Fibroblast of mammary gland (primary cell): Measurements from ENCODE around the gene OR11A1.
"Not testable (repeated sequence)": the region's sequence is repeated elsewhere in the genome, so short reads cannot be mapped to it uniquely, and the experiment has no call there.

ENCODE experiments used
- DNase-seq: peaks from one replicate; pipeline ENCODE4 v3.0.0-alpha.2; 2010; ENCODE audit warnings: low read depth
- H3K4me3 ChIP-seq: 2 replicates; pipeline ENCODE4 v1.5.1; 2011; ENCODE audit warnings: low read depth, mild to moderate bottlenecking, low read length, moderate library complexity; ENCODE audit not compliant: control insufficient read depth
- TF ChIP-seq, protein P1 (sequence below): conservative IDR thresholded peaks from 2 replicates; pipeline ENCODE4 v1.5.1; 2011; ENCODE audit warnings: low read depth, low read length, inconsistent platforms; ENCODE audit not compliant: control insufficient read depth, insufficient read depth

Gene OR11A1

DNA sequence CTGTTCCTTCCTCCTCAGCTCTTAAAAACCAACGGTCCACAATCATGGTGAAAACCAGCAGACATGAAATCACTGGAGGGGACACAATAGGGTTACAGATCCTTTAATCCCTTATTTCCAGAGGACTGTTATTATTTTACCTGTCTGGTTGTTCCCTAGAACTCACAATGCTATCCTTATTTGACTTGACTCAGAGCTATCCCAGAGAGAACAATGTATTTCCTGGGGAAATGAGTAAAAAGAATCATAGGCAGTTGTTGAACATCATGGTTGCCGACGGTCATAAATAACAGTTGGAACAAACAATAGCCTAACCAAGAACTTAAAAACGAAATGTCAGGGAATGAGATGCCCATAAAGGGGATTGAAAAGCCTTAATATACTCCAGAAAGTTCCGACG, 9.4 kb upstream of the OR11A1 start:
- H3K4me3 ChIP-seq, result no peak overlapping the region
- no peak for DNase-seq
- TF ChIP-seq, protein P1, sequence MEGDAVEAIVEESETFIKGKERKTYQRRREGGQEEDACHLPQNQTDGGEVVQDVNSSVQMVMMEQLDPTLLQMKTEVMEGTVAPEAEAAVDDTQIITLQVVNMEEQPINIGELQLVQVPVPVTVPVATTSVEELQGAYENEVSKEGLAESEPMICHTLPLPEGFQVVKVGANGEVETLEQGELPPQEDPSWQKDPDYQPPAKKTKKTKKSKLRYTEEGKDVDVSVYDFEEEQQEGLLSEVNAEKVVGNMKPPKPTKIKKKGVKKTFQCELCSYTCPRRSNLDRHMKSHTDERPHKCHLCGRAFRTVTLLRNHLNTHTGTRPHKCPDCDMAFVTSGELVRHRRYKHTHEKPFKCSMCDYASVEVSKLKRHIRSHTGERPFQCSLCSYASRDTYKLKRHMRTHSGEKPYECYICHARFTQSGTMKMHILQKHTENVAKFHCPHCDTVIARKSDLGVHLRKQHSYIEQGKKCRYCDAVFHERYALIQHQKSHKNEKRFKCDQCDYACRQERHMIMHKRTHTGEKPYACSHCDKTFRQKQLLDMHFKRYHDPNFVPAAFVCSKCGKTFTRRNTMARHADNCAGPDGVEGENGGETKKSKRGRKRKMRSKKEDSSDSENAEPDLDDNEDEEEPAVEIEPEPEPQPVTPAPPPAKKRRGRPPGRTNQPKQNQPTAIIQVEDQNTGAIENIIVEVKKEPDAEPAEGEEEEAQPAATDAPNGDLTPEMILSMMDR, result no peak

DNA sequence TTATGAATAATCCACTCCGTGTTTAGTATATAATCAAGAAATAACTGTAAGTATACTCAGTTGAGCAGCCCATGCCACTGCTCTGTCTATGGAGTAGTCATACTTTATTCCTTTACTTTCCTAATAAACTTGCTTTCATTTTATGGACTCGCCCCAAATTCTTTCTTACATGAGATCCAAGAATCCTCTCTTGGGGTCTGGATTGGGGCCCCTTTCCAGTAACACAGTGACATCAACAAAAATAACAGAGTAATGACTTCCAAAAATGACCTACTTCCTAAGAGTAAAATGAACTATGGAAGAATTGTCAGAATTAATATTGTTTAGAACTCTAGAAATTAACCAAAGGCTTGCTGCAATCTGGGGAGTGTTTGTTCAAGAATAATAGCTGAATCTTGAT, 8.9 kb upstream of the OR11A1 start:
- no peak overlapping the region for H3K4me3 ChIP-seq
- TF ChIP-seq, protein P1, result no peak
- DNase-seq, result no peak

DNA sequence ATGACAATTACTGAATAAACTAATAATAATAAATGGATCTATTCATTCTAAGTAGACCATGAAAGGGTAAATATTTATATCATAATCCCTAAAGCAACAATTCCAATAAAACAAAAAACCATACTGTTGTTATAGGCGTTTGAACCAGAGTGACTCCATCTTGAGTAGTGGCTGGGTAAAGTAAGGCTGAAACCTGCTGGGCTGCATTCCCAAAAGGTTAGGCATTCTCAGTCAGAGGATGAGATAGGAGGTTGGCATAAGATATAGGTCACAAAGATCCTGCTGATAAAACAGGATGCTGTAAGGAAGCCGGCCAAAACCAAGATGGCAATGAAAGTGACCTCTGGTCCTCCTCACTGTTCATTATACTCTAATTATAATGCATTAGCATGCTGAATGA, 8.4 kb upstream of the OR11A1 start:
- DNase-seq, result no peak
- TF ChIP-seq, protein P1, result no peak
- H3K4me3 ChIP-seq, result no peak overlapping the region

DNA sequence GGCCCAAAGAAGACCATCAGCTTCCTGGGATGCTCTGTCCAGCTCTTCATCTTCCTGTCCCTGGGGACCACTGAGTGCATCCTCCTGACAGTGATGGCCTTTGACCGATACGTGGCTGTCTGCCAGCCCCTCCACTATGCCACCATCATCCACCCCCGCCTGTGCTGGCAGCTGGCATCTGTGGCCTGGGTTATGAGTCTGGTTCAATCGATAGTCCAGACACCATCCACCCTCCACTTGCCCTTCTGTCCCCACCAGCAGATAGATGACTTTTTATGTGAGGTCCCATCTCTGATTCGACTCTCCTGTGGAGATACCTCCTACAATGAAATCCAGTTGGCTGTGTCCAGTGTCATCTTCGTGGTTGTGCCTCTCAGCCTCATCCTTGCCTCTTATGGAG, 5.2 kb upstream of the OR11A1 start:
- TF ChIP-seq, protein P1, result no peak
- H3K4me3 ChIP-seq, result no peak overlapping the region
- DNase-seq, result no peak

DNA sequence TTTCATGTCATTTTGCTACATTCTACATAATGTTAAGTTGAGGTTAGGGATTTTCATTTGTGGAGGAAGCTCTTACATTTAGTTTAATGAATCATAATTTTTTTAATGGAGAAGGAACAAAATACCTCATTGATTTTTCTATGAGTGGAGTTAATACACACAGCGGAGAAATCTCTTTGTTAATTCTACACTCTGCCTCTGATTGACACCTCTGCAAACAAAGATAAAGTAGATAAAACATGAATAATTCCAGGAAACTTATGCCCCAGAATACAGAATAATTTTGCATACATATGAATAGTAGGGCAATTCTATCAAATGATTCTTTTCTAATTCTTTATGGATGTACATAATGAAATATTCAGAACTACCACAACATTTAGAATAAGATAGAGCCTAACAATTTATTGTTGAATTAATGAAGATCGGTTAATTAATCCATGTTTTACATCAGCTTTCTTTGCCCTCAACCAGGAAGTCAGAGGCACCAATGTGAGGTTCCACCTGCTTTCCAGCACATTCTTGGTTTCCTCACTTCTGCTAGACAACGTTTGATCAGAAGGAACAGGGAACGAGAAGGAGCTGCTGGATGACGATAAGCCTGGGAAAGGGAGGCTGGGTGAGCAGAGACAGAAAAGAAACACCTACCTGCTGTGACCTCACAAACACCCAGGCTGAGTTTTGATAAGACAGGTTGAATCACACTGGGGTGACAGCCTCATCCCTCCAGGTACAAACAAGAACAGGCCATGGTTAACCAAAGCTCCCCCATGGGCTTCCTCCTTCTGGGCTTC, 4.3 kb upstream of the OR11A1 start:
- no peak overlapping the region for H3K4me3 ChIP-seq
- TF ChIP-seq, protein P1, result no peak
- no peak for DNase-seq

DNA sequence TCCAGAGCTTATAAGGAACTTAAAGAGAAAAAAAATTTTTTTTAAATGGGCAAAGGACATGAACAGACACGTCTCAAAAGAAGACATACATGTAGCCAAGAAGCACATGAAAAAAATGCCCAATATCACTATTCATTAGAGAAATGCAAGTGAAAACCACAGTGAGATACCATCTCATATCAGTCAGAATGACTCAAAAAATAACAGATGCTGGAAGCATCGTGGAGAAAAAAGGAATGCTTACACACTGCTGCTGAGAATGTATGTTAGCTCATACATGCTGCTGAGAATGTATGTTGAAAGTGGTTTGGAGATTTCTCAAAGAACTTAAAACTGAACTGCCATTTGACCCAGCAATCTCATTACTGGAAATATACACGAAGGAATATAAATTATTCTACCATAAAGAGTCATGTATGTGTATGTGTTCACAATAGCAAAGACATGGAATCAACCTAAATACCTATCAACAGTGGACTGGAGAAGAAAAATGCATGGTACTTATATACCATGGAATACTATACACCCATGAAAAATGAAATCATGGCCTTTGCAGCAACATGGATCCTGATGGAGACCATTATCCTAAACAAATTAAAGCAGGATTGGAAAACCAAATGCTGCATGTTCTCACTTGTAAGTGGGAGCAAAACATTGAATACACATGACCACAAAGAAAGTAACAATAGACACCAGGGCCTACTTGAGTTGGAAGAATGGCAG, 5.2 kb downstream of the OR11A1 start:
- TF ChIP-seq, protein P1, result no peak
- H3K4me3 ChIP-seq, result no peak overlapping the region
- no peak for DNase-seq

DNA sequence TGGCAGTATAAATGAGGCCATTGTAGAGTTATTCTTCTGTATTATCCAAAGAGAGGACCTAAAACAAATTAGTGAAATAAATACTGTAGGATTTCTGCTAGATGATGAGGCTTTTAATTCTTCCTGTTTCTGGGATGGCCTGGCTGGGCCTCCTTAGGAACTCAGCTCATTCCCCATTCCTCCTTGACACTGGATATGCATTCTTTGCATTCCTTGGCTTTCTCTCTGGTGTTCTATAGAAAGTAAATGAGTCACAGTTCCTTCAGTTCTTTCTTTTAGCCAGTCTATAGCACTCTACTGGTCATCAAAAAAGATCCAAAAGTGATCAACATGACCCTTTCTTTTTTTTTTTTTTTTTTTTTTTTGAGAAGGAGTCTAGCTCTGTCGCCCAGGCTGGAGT, 9.2 kb downstream of the OR11A1 start:
- TF ChIP-seq, protein P1, result no peak
- no peak for DNase-seq
- no peak overlapping the region for H3K4me3 ChIP-seq

DNA sequence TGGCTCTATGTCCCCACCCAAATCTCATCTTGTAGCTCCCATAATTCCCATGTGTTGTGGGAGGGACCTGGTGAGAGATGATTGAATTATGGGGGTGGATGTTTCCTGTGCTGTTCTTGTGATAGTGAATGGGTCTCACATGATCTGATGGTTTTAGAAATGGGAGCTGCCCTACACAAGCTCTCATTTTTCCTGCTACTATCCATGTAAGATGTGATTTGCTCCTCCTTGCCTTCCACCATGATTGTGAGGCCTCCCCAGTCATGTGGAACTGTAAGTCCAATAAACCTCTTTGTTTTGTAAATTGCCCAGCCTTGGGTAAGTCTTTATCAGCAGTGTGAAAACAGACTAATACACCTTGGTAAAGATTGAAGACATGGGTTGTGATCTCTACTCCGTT, 12.8 kb downstream of the OR11A1 start:
- DNase-seq, H3K4me3 ChIP-seq: not testable (repeated sequence)
